ENCODE measurements around the gene RPTN.
A peak's percentile ranks its signal among the peaks of the same experiment; 100 is the strongest.

Gene RPTN

GRCh38 chr1:152110860-152111514 lies 48.0 kb downstream of the RPTN start:
- peak; percentile 21 for DNase-seq (ENCODE audit: low read depth)

- DNase-seq (ENCODE audit: low read depth): peak; percentile 27
Measured at GRCh38 chr1:152110365-152110859, 48.6 kb downstream of the RPTN start.

GRCh38 chr1:152109998-152110294 lies 49.1 kb downstream of the RPTN start:
- no peak for DNase-seq (ENCODE audit: low read depth)

- DNase-seq (ENCODE audit: low read depth): no peak
Measured at GRCh38 chr1:152109231-152109997, 49.6 kb downstream of the RPTN start.

- no peak for DNase-seq (ENCODE audit: low read depth)
Measured at GRCh38 chr1:152108882-152109222, 50.2 kb downstream of the RPTN start.

- DNase-seq (ENCODE audit: low read depth): peak; percentile 6
Measured at GRCh38 chr1:152107984-152108881, 50.8 kb downstream of the RPTN start.

GRCh38 chr1:152107031-152107983 lies 51.7 kb downstream of the RPTN start:
- peak; percentile 3 for DNase-seq (ENCODE audit: low read depth)

GRCh38 chr1:152104854-152105253 lies 54.2 kb downstream of the RPTN start:
- DNase-seq (ENCODE audit: low read depth): no peak
